Measurements from ENCODE around the gene ITGA11. TPM values are rescaled to one million over a fixed set of nuclear protein-coding genes. Genes with fewer than 3 reads are reported as not detected.

The ITGA11 gene
- total RNA-seq, 4 donors from 2014 or later: 2.5 to 8.4 (median 5.6) TPM

DNA sequence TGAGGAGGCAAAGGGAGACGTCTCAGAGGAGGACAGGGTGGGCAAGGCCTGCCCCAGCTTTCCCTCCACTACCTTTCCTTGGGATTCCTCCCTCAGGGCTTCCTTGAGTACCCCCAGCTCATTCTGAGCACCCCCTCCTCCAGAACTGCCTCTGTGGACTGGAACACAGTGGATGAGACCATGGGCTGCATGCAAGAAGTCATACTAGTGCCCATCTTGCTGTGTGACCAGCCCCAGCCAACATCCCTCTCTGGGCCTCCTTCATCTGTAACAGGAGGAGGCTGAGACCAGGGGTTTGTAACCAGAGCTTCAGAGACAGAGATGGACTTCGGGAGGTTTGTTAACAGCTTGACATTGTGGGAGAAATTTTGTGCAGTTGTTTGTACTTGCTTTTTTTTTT is 128.8 kb downstream of the ITGA11 start:
- TF ChIP-seq, protein P1, sequence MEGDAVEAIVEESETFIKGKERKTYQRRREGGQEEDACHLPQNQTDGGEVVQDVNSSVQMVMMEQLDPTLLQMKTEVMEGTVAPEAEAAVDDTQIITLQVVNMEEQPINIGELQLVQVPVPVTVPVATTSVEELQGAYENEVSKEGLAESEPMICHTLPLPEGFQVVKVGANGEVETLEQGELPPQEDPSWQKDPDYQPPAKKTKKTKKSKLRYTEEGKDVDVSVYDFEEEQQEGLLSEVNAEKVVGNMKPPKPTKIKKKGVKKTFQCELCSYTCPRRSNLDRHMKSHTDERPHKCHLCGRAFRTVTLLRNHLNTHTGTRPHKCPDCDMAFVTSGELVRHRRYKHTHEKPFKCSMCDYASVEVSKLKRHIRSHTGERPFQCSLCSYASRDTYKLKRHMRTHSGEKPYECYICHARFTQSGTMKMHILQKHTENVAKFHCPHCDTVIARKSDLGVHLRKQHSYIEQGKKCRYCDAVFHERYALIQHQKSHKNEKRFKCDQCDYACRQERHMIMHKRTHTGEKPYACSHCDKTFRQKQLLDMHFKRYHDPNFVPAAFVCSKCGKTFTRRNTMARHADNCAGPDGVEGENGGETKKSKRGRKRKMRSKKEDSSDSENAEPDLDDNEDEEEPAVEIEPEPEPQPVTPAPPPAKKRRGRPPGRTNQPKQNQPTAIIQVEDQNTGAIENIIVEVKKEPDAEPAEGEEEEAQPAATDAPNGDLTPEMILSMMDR (IDR thresholded peaks at IDR 0.05; ENCODE audit: low read depth): no peak

DNA sequence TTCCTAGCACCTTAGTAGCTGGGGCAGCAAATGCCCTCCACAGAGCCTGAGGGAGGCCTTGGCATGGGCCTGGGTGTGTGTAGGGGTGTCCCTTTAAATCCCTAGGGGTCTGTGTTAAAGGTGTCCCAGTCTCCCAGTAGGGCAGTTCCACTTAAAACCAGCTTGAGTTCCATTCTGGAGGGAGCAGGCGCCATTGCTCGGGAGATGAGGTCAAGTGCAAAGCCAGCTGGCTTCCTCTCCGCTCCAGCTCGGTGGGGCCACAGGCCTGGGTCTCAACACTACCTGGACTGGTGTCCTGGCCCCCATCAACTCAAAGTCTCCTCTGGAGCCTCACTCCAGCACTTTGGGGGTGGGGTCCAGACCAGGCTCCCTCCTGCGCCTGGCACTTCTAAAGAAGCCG is 129.2 kb downstream of the ITGA11 start:
- TF ChIP-seq, protein P1 (IDR thresholded peaks at IDR 0.05; ENCODE audit: low read depth): no peak

DNA sequence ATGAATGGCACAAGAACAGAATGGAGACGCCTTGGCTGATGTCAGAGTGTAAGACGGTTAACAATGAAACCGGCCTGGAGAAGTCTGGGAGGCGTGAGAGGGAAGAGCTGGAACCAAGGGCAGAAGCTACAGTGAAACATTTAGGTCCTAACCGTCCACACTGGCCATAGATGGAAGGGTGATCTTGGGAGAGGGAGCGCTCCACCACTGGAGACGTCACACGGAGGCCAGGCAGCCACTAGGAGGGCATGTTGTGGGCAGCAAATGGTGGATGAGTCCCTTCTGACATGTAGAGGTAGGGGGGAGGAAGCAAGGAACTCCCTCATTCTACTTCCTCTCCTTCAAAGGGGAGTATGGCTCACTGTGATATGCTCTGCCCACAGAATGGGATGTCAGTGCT is 130.7 kb downstream of the ITGA11 start:
- TF ChIP-seq, protein P1 (IDR thresholded peaks at IDR 0.05; ENCODE audit: low read depth): no peak

DNA sequence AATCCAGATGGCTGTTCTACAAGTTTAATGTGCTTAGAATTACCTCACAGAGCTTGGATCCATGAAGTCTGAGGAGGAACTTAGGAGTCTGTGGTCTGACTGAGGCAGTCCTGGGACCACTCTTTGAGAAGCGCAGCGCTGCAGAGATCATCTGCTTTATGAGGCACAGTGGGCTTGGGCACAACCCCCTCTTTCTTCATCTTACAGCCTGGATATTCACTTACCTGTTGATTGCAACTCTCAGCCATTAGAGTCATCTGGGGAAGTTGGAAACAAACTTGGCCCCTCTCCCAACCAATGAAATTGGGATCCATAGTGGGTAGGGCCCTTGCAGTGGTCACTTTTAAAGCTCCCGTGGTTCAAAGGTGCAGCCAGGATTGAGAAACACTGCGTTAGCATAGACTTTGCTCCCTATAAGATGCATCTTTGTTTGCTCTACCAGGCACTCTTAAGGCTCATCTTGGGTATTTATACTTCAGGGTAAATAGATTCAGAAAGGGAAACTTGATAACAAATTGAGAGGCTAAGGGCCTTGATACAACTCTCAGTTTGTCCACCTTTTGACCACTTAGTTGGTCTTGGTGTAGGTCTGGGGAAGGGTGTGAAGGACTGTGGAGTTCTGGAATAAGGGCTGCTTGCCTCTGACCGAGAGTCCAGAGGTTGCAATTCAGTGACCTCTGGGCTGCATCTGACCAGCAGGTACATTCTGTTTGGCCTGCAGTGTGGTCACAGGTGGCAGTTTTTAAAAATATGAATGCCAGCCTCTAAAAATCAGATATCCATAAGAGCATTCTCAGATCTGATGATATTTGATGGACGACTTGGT is 131.6 kb downstream of the ITGA11 start:
- TF ChIP-seq, protein P1 (IDR thresholded peaks at IDR 0.05; ENCODE audit: low read depth): no peak

DNA sequence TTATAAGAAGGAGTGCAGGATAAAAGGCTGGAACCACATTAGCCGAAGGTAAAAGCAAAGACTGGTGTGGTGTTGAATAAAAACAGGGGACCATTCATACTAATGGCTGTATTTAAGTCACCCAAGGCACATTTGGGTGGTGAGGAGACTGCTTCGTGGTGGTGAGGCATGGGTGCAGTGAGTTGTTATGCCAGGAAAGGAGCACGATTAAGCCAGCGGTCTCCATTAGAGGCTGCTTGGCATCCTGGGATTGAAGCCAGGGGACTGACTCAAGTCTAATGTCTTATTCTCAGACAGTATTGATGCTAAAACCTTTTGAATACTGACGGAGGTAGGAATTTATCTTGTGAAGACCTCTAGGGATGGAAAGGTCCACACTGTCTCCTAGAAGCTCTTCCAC is 132.5 kb downstream of the ITGA11 start:
- TF ChIP-seq, protein P1 (IDR thresholded peaks at IDR 0.05; ENCODE audit: low read depth): no peak

DNA sequence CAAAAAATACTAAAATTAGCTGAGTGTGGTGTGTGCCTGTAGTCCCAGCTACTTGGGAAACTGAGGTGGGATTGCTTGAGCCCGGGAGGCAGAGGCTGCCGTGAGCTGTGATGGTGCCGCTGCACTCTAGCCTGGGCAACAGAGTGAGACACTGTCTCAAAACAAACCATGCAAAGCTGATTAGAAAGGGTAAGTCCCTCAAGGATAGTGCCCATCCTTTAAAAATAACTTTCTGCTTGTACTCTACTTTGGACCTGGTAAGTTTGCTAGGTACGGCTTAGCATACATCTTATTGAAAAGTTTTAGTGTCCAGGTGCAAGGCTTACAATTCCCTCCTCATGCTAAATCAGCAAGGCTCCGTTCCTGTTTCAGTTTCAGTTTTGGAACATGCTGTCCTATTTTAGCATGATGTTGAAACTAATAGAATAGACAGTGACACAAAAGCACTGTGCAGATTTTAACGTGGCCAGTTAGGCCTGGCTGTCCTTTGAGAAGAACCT is 133.0 kb downstream of the ITGA11 start:
- TF ChIP-seq, protein P1 (IDR thresholded peaks at IDR 0.05; ENCODE audit: low read depth): no peak

DNA sequence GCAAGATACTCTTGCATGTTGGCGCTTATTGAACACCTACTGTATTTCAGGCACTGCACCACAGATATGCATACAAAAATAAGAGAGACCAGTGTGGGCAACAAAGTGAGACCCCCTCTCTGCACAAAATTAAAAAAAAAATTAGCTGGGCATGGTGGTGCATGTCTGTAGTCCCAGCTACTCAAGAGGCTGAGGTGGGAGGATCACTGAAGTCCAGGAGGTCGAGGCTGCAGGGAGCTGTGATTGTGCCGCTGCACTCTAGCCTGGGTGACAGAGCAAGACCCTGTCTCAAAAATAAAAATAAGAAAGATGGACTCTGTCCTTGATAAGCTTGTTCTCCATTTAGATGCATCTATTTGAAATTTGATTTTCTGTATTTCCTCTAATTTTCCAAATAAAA is 133.6 kb downstream of the ITGA11 start:
- TF ChIP-seq, protein P1 (IDR thresholded peaks at IDR 0.05; ENCODE audit: low read depth): no peak
